KOPT-K1 (cell line): ENCODE measurements around the gene ZNF423.

Experiments
- H3K27ac ChIP-seq: fragments of 200-600 bp; sonication (generic); 2 replicates; pipeline ENCODE4 v1.5.1; 2016; ENCODE audit warnings: antibody characterized with exemption, mild to moderate bottlenecking, low read depth, low read length; ENCODE audit not compliant: poor library complexity, severe bottlenecking
- H3K36me3 ChIP-seq: fragments of 200-600 bp; sonication (generic); 2 replicates; pipeline ENCODE4 v1.5.1; 2017; ENCODE audit warnings: antibody characterized with exemption, mild to moderate bottlenecking, low read length, moderate library complexity; ENCODE audit not compliant: insufficient read depth
- H3K9me3 ChIP-seq: fragments of 200-600 bp; sonication (generic); 2 replicates; pipeline ENCODE4 v1.5.1; 2017; ENCODE audit warnings: antibody characterized with exemption, low read length, mild to moderate bottlenecking; ENCODE audit not compliant: insufficient read depth, poor library complexity, severe bottlenecking

The ZNF423 gene

DNA sequence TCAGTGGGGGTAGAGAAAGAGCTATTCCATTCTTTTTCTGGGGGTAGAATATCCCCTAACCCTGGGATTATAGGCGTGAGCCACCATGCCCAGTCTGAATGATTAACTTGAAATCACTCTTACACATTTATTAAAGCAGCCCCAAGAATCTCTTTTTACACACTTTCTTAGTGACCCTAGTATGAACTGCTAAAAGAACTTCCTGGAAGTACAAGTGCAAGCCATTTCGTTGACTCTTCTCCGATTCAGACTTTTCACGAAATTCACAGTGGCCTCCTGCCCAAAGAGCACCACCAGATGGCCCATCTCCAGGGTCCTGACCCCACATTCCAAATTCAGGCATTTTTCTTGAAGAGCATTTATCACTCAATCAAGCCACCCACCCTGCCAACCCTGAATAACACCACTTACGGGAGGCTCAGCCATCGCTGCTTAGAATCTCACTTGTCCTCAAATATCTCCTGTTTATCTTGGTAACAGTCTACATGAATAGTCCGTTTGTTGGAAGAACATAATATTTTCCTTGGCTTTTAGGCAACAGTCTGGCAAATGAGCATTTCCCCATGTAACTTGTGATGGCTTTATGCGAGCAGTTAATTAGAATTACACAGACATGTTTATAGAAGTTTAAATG is 28.0 kb downstream of the ZNF423 start:
- H3K36me3 ChIP-seq = no peaks in the 10 kb centered on the region
- H3K9me3 ChIP-seq = no peaks in the 10 kb centered on the region
- no peak overlapping the region for H3K27ac ChIP-seq

DNA sequence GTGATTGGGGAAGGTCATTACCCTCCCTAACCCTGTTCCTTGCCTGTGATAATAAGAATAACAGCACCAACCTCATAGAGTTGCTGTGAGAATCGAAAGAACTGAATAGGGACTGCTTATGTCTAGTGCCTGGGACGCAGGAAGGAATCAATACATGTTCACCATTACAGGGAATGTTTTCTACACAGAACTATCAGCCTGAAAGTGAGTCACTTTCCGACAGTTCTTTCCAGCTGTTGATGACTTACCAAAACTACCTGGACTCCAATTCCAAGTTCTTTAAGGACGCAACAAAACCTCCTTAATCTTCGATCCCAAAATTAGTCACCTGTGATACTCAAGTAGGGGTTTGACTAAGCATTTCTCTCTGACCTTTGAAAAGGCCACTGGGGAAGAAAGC is 29.4 kb downstream of the ZNF423 start:
- no peaks in the 10 kb centered on the region for H3K9me3 ChIP-seq
- no peak overlapping the region for H3K27ac ChIP-seq
- H3K36me3 ChIP-seq = no peaks in the 10 kb centered on the region

DNA sequence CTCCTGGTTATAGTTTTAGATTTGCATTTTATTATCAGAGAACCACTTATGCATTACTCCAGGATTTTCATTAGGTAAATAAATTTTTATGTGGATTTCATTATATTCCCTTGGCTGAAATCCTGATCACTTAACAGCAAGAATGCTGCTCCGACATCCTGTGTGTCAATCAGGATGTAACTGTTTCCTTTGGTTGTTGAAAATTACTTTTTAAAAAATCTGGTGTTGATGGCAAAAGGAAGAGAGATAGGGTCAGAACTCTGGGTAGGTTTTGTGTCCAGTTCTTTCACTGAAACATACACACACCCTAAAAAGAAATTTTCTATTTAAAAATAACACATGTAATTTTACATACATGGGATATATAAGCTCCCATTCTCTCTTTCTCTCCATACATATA is 30.9 kb downstream of the ZNF423 start:
- no peaks in the 10 kb centered on the region for H3K9me3 ChIP-seq
- H3K27ac ChIP-seq = no peak overlapping the region
- H3K36me3 ChIP-seq = no peaks in the 10 kb centered on the region

DNA sequence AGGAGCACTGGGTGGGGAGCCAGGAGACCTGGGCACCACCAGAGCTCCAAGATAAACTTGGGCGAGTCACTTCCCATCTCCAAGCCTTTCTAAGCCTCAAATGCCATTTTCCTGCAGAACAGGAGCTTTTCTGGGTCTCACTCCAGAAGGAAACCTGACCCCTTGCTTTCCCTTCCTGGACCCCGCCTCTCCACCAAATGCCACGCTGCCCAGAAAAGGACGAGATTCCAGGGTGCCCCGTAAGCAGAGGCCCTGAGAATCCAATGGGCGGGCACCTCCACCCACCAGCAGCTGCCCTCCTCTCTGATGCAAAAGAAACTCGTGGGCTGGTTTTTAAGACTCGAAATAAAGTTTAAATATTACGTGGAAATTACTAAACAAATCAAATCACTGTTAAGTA is 31.3 kb downstream of the ZNF423 start:
- Histone ChIP-seq H3K9me3 (no peaks in the 10 kb centered on the region), H3K27ac (no peak overlapping the region), H3K36me3 (no peaks in the 10 kb centered on the region)

DNA sequence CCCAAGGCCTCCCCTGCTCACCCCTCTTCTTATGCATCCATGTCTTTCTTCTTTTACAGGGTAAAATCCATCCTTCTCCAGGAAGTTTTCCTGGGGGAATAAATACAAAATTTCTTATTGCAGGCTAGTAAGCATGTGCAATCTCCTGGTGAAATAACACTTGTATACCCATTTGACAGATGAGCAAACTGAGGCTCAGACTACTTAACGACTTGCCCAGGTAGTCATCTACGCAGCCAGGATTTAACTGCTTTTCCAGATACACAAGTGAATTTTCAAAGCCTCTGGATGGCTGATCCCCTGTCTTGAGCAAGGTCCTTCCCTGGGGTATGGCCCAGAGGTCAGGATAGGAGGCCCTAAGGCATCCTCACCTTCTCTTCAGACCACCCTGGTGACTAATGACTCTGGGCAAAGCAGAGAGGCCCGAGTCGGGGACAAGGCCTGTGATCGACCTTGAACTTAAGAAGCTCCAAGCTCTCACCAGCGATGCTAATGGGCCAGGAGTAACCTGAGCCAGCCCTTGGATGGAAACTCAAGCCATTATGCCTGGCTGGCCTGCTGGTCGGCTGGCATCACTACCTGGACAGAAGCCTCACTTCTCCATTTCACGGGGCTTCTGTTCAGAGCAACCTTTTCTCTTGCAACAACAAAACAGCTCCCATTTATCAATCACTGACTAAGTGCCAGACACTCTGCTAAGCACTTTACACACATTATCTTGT is 33.1 kb downstream of the ZNF423 start:
- no peaks in the 10 kb centered on the region for H3K36me3 ChIP-seq
- H3K27ac ChIP-seq = no peak overlapping the region
- no peaks in the 10 kb centered on the region for H3K9me3 ChIP-seq

DNA sequence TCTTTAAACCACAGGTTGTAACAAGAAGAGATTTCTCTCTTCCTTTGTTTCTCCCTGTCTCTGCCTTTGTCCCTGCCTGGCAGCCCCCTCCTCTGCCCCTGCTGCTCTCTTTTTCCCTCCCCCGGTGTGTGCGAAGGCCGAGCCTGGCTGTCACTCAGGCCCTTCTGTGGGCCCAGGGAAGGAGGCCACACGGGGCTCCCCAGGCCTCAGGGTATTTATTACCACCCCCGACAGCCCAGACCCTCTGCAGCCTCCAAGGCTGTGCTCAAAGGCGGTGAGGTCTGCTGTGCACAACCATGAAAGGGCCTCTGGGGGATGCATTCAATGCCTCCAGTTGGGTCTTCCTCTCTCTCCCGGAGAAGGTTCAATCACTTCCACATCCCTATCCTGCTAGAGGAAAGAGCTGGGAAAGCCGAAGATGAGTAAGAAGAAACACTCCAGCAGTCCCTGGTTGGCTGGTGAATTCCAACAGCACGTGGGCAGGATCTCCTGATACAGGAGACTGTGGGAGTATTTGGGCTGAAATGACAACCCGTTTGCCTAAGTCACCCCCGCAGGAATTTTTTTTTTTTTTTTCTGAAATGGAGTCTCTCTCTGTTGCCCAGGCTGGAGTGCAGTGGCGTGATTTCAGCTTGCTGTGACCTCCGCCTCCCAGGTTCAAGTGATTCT is 34.2 kb downstream of the ZNF423 start:
- no peaks in the 10 kb centered on the region for H3K36me3 ChIP-seq
- no peak overlapping the region for H3K27ac ChIP-seq
- no peaks in the 10 kb centered on the region for H3K9me3 ChIP-seq

DNA sequence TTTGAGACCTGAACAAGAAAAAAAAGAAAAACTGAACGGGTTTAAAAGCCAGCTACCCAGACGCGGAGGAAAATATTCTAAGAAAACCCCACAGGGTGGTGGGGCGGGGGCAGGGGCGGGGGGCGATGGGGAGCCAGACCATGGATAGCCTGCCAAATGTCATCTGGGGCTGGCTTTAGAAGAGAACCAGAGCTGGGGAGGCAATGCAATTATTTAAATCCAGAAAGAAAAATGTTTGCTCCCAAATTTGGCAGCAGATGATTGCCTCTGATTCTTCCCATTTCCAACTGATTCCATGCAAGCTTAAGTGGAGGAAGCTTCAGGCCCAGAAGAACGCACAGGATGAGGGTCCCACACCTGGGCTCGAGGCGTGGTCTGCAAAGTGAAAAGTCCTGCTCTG is 34.8 kb downstream of the ZNF423 start:
- Histone ChIP-seq H3K36me3 (no peaks in the 10 kb centered on the region), H3K27ac (no peak overlapping the region), H3K9me3 (no peaks in the 10 kb centered on the region)

DNA sequence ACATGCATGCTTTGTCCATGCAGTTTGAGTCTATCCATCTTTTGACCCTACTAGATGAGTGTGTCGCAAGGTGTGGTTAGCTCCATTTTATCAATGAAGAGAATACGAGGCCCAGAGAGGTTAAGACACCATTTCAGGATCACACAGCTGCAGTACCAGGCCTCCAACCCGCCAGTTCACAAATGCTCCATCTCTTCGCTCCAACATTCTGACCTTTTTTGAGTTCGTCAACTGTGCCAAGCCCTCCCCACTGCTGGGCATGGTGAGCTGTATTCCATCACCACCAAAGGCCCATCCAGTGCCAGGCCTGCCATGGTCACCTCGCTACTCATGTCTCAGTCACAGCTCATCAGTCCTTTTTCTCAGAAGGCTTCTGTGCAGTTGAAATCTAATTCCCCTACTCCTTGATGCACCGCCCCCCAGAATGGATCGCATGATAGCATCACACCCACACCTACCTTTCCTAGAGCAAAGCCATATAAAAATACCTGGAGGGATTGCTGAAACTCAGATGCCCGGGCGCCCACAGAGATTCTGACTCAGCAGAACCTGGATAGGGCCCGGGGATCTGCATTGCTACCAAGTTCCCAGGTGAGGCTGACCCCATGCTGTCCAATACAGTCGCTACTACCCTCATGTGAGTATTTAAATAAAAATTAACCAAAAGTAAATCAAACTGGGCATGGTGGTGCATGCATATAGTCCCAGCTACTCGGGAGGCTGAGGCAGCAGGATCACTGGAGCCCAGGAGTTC is 38.0 kb downstream of the ZNF423 start:
- Histone ChIP-seq H3K36me3 (no peaks in the 10 kb centered on the region), H3K27ac (no peak overlapping the region), H3K9me3 (no peaks in the 10 kb centered on the region)

DNA sequence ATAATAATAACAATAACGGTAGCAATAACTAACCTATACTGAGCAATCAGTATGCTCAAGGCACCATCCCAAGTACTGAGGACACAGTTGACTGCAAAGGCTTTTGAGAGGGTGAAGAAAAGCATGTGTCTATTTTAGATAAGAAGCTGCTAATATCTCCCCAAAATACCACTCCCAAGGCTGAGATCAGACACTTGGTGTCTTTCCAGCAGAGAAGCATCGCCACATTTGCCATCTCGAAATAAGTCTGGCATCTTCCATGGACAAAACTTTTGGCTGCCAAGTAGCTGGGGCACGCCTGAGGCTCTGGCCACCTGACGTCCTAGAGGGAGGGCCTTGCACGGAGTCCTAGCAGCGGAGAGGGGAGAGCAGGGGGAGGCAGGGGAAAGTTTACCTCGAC is 39.0 kb downstream of the ZNF423 start:
- Histone ChIP-seq H3K36me3 (no peaks in the 10 kb centered on the region), H3K9me3 (no peaks in the 10 kb centered on the region), H3K27ac (no peak overlapping the region)

DNA sequence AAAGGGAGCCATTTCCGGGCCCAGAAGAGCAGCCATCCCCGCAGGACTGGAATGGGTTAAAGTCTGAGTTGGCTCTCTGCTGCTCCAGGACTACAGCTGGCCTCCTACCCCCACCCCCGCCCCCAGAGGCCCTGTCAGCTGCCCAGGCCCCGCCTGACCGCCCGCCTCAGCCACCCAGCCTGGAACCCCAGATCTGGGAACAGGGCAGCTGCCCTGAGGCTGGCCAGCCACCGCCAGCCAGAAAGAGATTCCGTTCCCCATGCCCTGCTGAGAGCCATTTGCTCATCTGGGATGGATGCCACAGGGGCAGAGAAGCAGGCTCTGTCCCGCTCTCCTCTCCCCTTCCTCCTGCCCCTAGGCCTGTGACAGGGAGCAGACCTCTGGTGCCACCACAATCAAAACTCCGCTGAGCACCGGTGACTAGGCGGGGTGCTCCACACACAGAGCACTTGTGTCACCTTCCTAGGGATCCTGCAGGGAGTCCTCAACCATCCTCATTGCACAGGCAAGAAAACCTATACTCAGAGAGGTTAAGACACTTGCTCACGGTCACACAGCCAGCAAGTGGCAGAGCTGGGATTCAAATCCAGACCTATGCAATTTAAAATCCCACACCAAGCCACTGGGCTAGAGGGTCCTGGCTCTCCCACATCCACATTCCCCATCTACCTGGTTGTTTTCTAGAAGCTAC is 44.1 kb downstream of the ZNF423 start:
- Histone ChIP-seq H3K9me3 (no peaks in the 10 kb centered on the region), H3K36me3 (no peaks in the 10 kb centered on the region), H3K27ac (no peak overlapping the region)

DNA sequence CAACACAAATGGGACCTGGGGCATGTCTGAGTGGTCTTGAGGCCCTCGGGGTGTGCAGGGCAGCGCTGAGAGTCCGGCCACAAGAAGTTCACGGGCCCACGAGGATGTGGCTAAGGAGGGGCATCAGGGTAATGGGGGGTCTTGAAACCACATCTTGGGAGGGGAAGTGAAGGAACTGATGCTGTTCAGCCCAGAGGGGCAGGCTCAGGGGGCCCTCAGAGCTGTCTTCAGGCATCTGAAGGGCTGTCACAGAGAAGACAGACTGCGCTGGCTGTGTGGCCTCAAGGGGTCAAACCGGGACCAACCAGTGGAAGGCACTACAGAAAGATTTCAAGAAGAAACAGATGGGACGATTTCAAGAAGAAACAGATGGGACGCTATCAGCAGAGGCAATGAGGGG is 45.1 kb downstream of the ZNF423 start:
- Histone ChIP-seq H3K9me3 (no peaks in the 10 kb centered on the region), H3K36me3 (no peaks in the 10 kb centered on the region), H3K27ac (no peak overlapping the region)

DNA sequence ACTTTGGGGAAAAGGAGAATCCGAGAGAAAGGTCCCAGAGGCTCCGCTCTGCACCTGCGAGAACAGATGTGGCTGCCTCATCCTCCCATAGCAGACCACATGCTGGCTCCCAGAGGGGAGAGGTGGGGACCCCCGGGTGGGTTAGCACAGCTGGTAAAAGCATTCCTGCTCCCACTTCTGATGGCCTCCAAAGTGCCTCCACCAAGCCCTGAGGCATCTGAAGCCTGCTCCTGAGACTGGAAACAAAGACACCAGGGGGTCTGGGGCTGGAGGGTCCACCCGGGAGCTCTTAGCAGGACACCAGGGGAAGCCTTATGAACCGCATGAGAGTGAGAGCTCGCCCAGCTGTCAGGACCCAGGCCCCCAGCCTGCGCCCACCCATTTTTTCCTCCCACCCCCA is 46.4 kb downstream of the ZNF423 start:
- Histone ChIP-seq H3K36me3 (no peaks in the 10 kb centered on the region), H3K9me3 (no peaks in the 10 kb centered on the region), H3K27ac (no peak overlapping the region)

DNA sequence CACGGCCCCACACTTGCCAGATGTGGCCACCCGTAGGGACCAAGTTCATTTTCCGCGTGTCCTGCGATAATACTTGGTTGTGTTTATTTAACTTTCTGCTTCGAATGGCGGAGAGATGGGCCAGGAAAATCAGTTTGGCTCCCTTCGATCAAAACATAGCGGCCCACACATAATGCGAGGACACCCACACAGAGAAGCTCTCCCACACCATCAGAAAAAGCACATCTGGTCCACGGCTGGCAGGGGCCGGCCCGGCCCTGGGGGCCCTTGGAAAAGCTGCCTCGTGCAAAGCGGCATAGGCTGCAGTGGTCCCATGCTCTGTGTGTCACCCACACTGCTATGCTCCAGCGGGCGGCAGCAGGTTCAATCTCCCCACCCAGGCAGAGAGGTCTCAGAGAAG is 46.9 kb downstream of the ZNF423 start:
- Histone ChIP-seq H3K36me3 (no peaks in the 10 kb centered on the region), H3K27ac (no peak overlapping the region), H3K9me3 (no peaks in the 10 kb centered on the region)

DNA sequence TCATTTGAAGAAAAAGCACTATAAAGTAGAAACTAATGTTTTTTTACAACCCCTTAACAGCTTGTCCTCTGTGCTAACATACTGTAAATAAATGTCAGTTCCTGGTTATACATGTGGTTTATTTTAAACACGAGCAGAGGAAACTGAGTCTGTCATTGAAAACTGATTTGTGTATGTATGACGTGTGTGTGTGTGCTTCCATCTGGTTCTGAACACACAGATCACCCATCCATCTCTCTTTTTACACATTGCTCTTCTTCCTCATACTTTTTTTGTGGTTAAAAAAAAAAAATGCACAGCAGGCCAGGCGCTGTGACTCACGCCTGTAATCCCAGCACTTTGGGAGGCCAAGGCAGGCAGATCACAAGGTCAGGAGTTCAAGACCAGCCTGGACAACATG is 49.5 kb downstream of the ZNF423 start:
- no peaks in the 10 kb centered on the region for H3K9me3 ChIP-seq
- no peaks in the 10 kb centered on the region for H3K36me3 ChIP-seq
- no peak overlapping the region for H3K27ac ChIP-seq

DNA sequence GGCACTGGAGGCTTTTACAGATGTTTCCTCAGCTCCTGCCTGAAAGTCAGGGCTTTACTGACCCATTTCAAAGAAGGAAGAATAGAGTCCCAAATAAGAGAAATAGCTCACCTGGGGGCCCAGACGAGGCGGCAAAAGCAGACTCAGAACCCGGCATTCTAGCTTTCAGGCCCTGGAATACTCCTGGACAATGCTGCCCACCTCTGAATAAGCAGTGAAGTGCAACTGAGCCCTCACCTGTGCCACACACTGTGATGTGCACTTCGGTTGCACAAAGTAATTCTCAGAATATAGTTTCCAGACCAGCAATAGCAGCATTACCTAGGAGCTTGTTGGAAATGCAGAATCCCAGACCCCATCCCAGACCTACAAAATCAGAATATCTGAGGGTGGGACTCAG is 54.6 kb downstream of the ZNF423 start:
- Histone ChIP-seq H3K36me3 (no peaks in the 10 kb centered on the region), H3K27ac (no peak overlapping the region), H3K9me3 (no peaks in the 10 kb centered on the region)
